Ramos (cell line): ENCODE data around the gene CYREN.
"Not testable (repeated sequence)": the region's sequence is repeated elsewhere in the genome, so short reads cannot be mapped to it uniquely, and the experiment has no call there.

Experiments used
- in situ Hi-C: fragments of 300-500 bp; cut with MboI; formaldehyde crosslinking; loops from one replicate; pipeline ENCODE4 v1.14.3; 2022; ENCODE audit warnings: low sequenced_read_pairs; ENCODE audit not compliant: unreplicated experiment

Gene CYREN, protein sequence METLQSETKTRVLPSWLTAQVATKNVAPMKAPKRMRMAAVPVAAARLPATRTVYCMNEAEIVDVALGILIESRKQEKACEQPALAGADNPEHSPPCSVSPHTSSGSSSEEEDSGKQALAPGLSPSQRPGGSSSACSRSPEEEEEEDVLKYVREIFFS

GRCh38 chr7:135170274-135170997 is at the start of gene CYREN:
Gene CYREN, minus strand, starts transcription at chr7:135170707. Its CDS starts 1,785 bp downstream, at chr7:135168922.
- in situ Hi-C loops: loop anchor here (25.0 kb wide), 2 partner anchors 1133 to 1192 kb away; no protein-coding TSS in a partner anchor

GRCh38 chr7:135217645-135218509 is 47.4 kb upstream of the CYREN start:
- in situ Hi-C loops: no loop called here

DNA sequence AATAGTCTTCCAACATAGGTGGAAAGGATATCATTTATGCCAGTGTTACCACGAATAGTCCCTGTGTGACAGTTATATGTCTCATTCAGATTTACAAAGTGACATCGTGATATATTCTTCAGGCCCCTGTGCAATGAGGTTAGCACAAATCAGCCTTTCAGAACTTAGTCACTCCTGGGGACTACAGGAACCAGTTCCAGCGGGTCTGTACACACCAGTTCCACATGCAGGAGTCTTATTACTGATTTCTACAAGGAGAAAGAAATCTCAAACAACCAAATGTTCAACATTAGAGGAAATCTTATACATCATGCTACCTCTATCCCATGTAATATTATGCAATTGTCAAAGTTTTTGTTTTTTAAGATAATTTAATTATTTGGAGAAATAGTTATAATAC is 45.2 kb upstream of the CYREN start:
- in situ Hi-C loops: no loop called here

DNA sequence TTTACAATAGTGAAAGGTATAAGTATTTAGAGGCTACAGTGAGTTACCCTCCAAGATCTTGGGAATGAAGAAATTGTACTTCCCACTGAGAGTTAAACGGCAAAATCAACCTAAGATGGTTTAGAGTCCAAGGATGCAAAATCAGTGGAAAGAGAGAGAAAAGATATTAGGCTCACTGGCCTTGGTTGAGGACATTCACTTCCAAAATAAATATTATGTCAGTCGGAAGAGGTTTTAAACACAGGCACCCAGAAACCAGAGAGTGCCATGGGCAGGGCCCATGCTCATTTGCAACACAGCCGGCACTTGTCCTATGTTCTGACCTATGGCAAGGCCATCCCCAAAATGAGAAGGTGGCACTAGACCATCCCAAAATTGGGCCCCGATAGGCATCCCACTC is 44.7 kb upstream of the CYREN start:
- in situ Hi-C loops: no loop called here

DNA sequence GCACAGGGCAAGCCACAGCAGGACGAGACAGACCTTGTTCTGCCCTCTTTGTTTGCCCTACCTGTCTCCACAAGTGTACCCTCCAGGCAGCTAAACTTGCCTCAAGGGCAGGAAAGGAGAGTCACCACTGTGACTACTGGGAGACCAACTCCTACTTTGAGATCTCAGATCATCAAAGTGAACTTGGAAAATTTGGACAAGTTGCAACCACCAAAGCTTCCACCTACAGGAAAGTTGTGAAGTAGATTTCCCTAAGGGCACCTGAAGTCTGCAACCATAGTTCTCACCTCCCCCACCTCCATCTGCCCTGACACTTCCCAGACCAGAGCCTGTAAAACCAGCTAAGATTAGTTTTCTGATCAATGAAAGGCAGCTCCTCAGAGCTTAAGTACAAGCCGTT is 43.3 kb upstream of the CYREN start:
- in situ Hi-C loops: no loop called here

DNA sequence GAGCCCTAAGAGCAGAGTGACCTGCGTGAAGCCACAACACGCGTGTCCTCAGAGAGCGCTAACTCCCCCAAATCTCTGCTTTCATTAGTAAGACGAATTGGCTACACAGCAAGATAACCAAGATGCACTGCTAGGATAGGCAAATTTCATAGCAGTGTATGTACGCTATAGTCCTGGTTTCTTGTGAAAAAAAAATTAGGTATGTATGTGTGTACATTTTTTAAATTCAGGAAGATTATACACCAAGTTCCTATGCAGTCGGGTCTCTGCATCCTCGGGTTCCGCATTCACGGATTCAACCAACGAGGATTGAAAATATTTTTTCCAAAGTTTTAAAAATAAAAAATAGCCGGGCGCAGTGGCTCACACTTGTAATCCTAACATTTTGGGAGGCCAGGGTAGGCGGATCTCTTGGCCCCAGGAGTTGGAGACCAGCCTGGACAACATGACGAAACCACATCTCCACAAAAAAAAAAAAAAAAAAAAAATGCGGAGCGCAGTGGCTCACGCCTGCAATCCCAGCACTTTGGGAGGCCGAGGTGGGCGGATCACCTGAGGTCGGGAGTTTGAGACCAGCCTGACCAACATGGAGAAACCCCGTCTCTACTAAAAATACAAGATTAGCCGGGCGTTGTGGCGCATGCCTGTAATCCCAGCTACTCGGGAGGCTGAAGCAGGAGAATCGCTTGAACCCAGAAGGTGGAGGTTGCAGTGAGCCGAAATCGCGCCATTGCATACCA is 41.6 kb upstream of the CYREN start:
- in situ Hi-C loops: not testable (repeated sequence)

GRCh38 chr7:135211179-135211945 is 40.9 kb upstream of the CYREN start, which contains the start of gene WDR91:
Gene WDR91, minus strand, starts transcription at chr7:135211526. Its CDS starts 24 bp downstream, at chr7:135211502.
- in situ Hi-C loops: no loop called here

GRCh38 chr7:135210888-135211178 is 40.3 kb upstream of the CYREN start:
- in situ Hi-C loops: no loop called here

- in situ Hi-C loops: no loop called here
Measured at GRCh38 chr7:135209225-135209834, 38.8 kb upstream of the CYREN start.

DNA sequence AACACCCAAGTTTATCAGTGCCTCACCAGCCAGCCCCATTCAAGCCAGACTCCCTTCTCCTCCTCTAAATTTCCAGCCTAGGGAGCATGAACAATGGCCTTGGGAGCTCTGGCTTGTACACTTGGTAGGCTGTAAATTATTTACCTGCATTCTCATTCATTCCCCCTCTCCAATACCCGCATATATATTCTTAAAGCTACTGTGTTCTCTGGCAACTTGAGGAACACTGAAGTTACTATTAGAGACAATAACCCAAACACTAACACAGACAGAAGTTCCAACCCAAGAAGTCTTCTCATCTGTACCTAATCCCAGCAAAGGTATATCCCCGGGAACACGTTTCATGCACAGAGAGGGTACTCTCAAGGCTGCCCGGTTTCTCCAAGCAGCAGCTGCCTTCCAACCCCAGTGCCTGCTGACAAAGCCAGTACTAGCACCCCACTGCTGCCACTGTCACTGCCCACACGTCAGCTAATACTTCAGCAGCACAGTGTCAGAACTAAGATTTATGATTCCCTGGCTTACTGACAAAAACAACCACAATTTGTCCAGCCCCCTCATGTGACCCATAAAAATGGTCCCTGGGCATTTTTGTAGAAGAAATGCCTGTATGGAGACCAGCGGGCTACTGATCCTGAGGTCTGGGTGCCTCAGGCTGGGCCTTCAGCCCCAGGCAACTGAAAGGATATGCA is 37.7 kb upstream of the CYREN start:
- in situ Hi-C loops: no loop called here

DNA sequence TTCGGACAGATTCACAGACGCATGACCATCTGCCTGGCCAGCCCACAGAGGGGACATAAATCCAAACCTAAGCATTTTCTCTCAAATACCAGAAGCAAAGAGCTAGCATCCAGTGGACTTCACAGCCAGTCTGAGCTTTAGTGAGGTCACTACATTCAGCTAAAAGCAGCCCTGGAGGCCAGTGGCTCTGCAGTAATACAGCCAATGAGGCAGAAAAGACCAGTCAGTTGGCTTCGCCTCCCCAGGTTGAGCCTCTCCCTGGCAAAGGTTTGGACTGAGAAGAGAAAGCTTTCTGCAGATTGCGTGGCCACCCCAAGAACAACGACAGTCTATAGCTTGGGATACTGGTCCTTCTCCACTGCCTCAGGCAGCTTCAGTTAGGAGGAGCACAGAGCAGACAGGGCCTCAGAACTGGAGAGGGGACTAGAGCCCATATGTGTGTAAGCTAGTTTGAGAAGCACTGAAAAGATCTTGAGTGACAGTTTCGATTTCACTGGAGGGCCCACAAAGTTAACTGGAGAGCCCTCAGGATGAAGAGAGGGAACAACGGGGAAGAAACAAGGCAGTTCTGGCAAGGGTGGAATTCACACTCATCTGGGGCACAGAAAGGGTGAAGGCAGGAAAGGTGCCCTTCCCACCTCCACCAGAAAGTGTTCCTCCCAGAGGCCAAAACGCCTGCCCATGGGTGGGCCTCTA is 37.0 kb upstream of the CYREN start:
- in situ Hi-C loops: no loop called here

DNA sequence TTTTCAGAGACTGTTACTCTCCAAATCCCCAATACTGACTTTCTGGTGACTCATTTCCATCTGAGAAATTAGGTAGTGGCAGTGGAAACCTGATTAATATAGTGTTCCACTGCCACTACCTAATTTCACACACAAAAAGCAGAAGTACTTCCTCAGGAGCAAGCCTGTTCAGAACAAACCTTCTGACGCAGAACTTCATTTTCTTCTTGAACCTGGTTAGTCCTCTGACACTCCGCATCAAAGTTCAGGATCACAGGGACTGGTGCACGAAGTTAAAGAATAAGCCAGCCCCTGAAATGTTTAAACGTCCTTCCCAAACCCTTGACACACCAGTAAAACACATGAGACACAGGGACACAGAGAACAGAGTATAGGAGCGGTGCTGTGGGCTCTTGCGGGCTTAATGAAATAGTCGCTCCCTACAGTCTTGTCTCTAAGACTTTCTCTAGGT is 36.5 kb upstream of the CYREN start:
- in situ Hi-C loops: no loop called here

GRCh38 chr7:135205850-135206249 is 35.3 kb upstream of the CYREN start:
- in situ Hi-C loops: no loop called here

DNA sequence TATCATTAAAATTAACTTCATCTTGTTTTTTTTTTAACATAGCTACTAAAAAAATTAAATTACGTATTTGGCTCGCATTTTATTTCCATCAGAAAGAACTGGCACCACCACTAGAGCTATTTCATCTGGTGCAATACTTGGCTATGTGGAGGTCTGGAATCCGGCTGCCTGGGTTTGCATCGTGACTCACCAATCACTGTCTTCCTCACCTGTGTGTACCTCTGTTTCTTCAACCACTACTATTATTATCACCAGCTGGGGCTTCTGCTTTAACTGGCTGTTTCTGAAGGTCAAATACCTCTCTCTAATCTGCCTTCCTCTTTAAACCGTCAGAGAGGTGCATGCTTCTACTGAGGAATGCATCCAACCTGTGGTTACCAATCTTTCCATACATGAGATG is 34.4 kb upstream of the CYREN start:
- in situ Hi-C loops: no loop called here

- in situ Hi-C loops: no loop called here
Measured at GRCh38 chr7:135204341-135204749, 33.8 kb upstream of the CYREN start.

- in situ Hi-C loops: no loop called here
Measured at GRCh38 chr7:135201350-135201749, 30.8 kb upstream of the CYREN start.

- in situ Hi-C loops: no loop called here
Measured at GRCh38 chr7:135200821-135201331, 30.4 kb upstream of the CYREN start.

DNA sequence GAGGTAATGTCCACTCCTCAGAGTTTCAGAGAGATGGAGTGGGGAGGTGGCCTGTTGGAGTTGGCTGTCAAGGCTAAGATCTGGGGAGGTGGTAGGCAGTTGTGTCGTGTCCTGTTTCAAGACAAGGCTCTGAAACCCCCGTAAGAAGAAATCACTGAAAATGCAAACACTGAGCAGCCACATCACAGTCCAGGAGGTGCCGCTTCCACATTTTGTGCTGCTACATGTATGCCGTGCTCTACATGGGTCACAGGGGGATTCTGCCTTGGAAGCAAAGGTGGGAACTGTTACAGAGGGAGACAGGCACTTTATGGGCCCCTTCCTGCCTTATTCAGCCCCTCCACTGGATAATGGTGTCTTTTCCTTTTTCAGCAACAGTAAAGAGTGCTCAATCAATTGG is 28.9 kb upstream of the CYREN start:
- in situ Hi-C loops: no loop called here
